ENCODE measurements around the gene A1BG. TPM values are rescaled to one million over a fixed set of nuclear protein-coding genes. Genes with fewer than 3 reads are reported as not detected.
"Not testable (repeated sequence)": the region's sequence is repeated elsewhere in the genome, so short reads cannot be mapped to it uniquely, and the experiment has no call there.

A1BG gene
- total RNA-seq, 4 donors from 2014 or later: 4.8 to 16.8 (median 9.2) TPM

GRCh38 chr19:58350871-58351557 is 2.3 kb downstream of the A1BG start:
- no peak overlapping the region for H3K4me3 ChIP-seq (ENCODE audit: low read depth, poor library complexity, severe bottlenecking)
- intact Hi-C loops (cut with DNase I; ENCODE audit: low total_unique reads): no loop called here
- TF ChIP-seq, protein P1, sequence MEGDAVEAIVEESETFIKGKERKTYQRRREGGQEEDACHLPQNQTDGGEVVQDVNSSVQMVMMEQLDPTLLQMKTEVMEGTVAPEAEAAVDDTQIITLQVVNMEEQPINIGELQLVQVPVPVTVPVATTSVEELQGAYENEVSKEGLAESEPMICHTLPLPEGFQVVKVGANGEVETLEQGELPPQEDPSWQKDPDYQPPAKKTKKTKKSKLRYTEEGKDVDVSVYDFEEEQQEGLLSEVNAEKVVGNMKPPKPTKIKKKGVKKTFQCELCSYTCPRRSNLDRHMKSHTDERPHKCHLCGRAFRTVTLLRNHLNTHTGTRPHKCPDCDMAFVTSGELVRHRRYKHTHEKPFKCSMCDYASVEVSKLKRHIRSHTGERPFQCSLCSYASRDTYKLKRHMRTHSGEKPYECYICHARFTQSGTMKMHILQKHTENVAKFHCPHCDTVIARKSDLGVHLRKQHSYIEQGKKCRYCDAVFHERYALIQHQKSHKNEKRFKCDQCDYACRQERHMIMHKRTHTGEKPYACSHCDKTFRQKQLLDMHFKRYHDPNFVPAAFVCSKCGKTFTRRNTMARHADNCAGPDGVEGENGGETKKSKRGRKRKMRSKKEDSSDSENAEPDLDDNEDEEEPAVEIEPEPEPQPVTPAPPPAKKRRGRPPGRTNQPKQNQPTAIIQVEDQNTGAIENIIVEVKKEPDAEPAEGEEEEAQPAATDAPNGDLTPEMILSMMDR (IDR thresholded peaks at IDR 0.05): no peak
- TF ChIP-seq POLR2A (IDR thresholded peaks at IDR 0.05): no peak
- WGBS, 2 donors: 76 to 89% methylated on average over 28 to 32 of the region's 34 CpGs
- no peak for DNase-seq (ENCODE audit: low spot score in 2 of 2)

- WGBS, 2 donors: 49 to 67% methylated on average over 21 to 77 of the region's 84 CpGs
- no peak overlapping the region for H3K4me3 ChIP-seq (ENCODE audit: low read depth, poor library complexity, severe bottlenecking)
- TF ChIP-seq POLR2A (IDR thresholded peaks at IDR 0.05): no peak
- TF ChIP-seq, protein P1 (IDR thresholded peaks at IDR 0.05): no peak
- intact Hi-C loops (cut with DNase I; ENCODE audit: low total_unique reads): no loop called here
- no peak for DNase-seq (ENCODE audit: low spot score in 2 of 2)
Observed at GRCh38 chr19:58350001-58350861, 3.1 kb downstream of the A1BG start.

GRCh38 chr19:58349590-58349989 is 3.7 kb downstream of the A1BG start:
- TF ChIP-seq POLR2A (IDR thresholded peaks at IDR 0.05): no peak
- TF ChIP-seq, protein P1 (IDR thresholded peaks at IDR 0.05): no peak
- H3K4me3 ChIP-seq (ENCODE audit: low read depth, poor library complexity, severe bottlenecking): no peak overlapping the region
- no peak for DNase-seq (ENCODE audit: low spot score in 2 of 2)
- intact Hi-C loops (cut with DNase I; ENCODE audit: low total_unique reads): no loop called here
- WGBS, 2 donors: 78% methylated on average over 8 of the region's 8 CpGs

DNA sequence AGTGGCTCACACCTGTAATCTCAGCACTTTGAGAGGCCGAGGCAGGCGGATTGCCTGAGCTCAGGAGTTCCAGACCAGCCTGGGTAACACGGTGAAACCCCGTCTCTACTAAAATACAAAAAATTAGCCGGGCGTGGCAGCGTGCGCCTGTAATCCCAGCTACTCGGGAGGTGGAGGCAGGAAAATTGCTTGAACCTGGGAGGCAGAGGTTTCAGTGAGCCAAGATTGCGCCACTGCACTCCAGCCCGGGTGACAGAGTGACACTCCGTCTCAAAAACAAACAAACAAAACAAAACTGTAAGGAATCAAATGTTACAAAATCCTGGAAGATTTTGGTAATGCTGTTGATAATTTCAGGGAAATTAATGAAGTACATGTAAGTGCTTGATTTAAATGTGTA is 5.2 kb downstream of the A1BG start:
- WGBS, 2 donors: 13 to 19% methylated on average over 12 of the region's 12 CpGs
- DNase-seq (ENCODE audit: low spot score in 2 of 2); intact Hi-C loops (cut with DNase I; ENCODE audit: low total_unique reads): not testable (repeated sequence)
- peak overlapping the region; percentile 31 for H3K4me3 ChIP-seq (ENCODE audit: low read depth, poor library complexity, severe bottlenecking)

GRCh38 chr19:58346961-58347929 is 6.0 kb downstream of the A1BG start:
- no peak for DNase-seq (ENCODE audit: low spot score in 2 of 2)
- intact Hi-C loops (cut with DNase I; ENCODE audit: low total_unique reads): no loop called here
- H3K4me3 ChIP-seq (ENCODE audit: low read depth, poor library complexity, severe bottlenecking): peak overlapping the region; percentile 31
- TF ChIP-seq, protein P1 (IDR thresholded peaks at IDR 0.05): no peak
- no peak for TF ChIP-seq POLR2A (IDR thresholded peaks at IDR 0.05)
- 2 to 3% methylated on average over 44 to 68 of the region's 82 CpGs for WGBS, 2 donors
